D721Med (cell line): Measurements from ENCODE around the gene DGKD.

Experiments used
- DNase-seq: peaks from one replicate; pipeline ENCODE4 v3.0.0; 2011; ENCODE audit warnings: low spot score; ENCODE audit not compliant: insufficient read length
- FAIRE-seq: peaks from 2 replicates; lab custom pipeline; 2011; peaks lifted over from hg19 to GRCh38; lab: Jason Lieb, UNC
- CTCF ChIP-seq: IDR thresholded peaks from 2 replicates; pipeline ENCODE4 v1.5.1; 2012; ENCODE audit warnings: mild to moderate bottlenecking, control low read depth; ENCODE audit not compliant: insufficient read depth; ENCODE audit errors: missing control alignments

Gene DGKD

GRCh38 chr2:233499928-233500327 is 145.6 kb downstream of the DGKD start:
- FAIRE-seq (no peak), DNase-seq (no peak)
- no peak for TF ChIP-seq CTCF

GRCh38 chr2:233501198-233502076 is 147.1 kb downstream of the DGKD start:
- TF ChIP-seq CTCF: no peak
- no peak for FAIRE-seq

GRCh38 chr2:233503481-233503880 is 149.2 kb downstream of the DGKD start:
- no peak for TF ChIP-seq CTCF
- FAIRE-seq (peak; percentile 53), DNase-seq (no peak)

More at GRCh38 chr2:233501198-233502076, 147.1 kb downstream of the DGKD start:
- no peak for DNase-seq

GRCh38 chr2:233503947-233504637 is 149.8 kb downstream of the DGKD start:
- FAIRE-seq (no peak), DNase-seq (no peak)

GRCh38 chr2:233513953-233514655 is 159.8 kb downstream of the DGKD start:
- FAIRE-seq (no peak), DNase-seq (no peak)
- no peak for TF ChIP-seq CTCF

More at GRCh38 chr2:233503947-233504637, 149.8 kb downstream of the DGKD start:
- no peak for TF ChIP-seq CTCF

GRCh38 chr2:233519787-233520611 is 165.7 kb downstream of the DGKD start:
- DNase-seq: no peak
- FAIRE-seq: no peak
- no peak for TF ChIP-seq CTCF
